ENCODE results near the gene ALG2.
A peak's percentile ranks its signal among the peaks of the same experiment; 100 is the strongest.

ALG2 gene

DNA sequence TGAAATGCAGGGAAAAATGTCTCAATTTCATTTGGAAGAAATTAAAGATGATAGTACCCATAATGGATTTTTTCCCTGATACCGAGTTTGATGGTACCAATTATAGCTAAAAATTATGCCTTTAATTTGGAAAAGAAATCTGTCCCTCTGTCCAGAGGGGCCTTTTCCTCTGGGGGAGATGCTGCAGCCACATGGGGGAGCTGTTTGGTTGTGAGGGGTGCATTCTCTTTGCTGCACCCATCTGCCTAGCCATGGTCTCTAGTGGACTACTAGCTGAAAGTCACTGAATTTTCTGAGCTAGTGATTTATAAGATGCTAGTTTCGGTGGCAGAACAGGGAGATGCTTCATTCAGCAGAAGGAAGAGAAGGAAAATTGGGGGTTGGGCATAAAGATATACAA, 10.0 kb upstream of the ALG2 start:
- DNase-seq (ENCODE audit: low read depth in 2 of 2), result peak in 1 of 2 donors; percentile 20
- TF ChIP-seq, protein P1, sequence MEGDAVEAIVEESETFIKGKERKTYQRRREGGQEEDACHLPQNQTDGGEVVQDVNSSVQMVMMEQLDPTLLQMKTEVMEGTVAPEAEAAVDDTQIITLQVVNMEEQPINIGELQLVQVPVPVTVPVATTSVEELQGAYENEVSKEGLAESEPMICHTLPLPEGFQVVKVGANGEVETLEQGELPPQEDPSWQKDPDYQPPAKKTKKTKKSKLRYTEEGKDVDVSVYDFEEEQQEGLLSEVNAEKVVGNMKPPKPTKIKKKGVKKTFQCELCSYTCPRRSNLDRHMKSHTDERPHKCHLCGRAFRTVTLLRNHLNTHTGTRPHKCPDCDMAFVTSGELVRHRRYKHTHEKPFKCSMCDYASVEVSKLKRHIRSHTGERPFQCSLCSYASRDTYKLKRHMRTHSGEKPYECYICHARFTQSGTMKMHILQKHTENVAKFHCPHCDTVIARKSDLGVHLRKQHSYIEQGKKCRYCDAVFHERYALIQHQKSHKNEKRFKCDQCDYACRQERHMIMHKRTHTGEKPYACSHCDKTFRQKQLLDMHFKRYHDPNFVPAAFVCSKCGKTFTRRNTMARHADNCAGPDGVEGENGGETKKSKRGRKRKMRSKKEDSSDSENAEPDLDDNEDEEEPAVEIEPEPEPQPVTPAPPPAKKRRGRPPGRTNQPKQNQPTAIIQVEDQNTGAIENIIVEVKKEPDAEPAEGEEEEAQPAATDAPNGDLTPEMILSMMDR (IDR thresholded peaks at IDR 0.05; ENCODE audit: low read depth, low read length), result peak; percentile 63
- H3K4me3 ChIP-seq (replicated peaks in 1 of 2; ENCODE audit: low read depth in 2 of 2, low read length in 2 of 2), result no peak overlapping the region

DNA sequence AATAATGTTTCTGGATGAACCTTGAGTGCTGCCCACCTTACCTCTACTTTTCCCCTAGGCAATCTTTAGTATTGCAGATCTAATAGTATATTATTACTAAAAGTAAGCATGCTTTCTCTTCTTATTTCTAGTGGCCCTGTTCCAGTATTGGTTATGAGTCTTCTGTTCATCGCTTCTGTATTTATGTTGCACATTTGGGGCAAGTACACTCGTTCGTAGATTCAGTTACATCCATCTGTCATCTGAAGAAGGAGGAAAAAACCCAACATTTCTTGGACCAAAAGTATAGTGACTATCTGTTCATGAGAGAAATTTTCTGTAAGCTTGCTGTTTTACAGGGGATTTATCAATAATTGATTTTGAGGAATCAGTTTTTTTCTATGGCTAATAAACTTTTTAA, 8.5 kb upstream of the ALG2 start:
- no peak overlapping the region for H3K4me3 ChIP-seq (replicated peaks in 1 of 2; ENCODE audit: low read depth in 2 of 2, low read length in 2 of 2)
- DNase-seq (ENCODE audit: low read depth in 2 of 2), result no peak
- TF ChIP-seq, protein P1 (IDR thresholded peaks at IDR 0.05; ENCODE audit: low read depth, low read length), result no peak

DNA sequence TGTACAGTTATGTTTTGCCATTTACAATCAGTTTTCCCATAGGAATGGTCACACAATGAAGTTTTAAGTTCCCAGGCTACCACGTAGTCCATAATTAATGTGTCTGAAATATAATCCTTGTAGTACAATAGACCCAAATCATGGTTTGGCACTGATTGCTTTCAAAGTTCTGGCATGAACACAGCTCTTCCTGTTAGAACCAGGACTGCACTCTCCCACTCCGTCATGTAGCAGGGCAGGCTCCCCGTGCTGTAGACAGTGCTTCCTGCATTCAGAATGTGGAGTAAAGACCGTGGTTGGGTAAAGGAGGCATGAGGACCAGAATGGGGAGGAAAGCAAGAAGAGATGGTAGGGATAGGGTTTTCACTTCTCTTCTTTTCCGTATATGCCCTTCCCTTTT, 4.3 kb upstream of the ALG2 start:
- TF ChIP-seq, protein P1 (IDR thresholded peaks at IDR 0.05; ENCODE audit: low read depth, low read length), result no peak
- DNase-seq (ENCODE audit: low read depth in 2 of 2), result peak in 1 of 2 donors; percentile 18
- H3K4me3 ChIP-seq (replicated peaks in 1 of 2; ENCODE audit: low read depth in 2 of 2, low read length in 2 of 2), result no peak overlapping the region

DNA sequence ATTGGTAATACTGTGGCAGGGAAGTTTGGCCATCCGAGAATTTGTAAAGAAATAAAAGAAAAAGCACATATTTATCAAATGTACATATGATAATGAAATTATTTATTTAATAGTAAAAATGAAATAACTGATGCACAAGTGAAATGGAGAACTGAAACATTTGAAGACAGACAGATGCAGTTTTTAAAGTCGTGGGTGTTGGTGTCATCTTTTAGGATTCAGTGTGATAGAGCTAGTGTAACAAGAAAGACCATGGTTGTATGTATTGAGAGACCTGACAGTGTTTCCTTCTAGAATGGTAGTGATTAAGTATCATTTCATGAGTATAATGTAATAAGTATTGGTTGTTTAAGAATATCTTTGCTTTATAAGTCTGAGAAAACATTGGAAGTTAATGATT, 2.7 kb upstream of the ALG2 start:
- no peak for DNase-seq (ENCODE audit: low read depth in 2 of 2)
- H3K4me3 ChIP-seq (replicated peaks in 1 of 2; ENCODE audit: low read depth in 2 of 2, low read length in 2 of 2), result no peak overlapping the region
- TF ChIP-seq, protein P1 (IDR thresholded peaks at IDR 0.05; ENCODE audit: low read depth, low read length), result no peak

DNA sequence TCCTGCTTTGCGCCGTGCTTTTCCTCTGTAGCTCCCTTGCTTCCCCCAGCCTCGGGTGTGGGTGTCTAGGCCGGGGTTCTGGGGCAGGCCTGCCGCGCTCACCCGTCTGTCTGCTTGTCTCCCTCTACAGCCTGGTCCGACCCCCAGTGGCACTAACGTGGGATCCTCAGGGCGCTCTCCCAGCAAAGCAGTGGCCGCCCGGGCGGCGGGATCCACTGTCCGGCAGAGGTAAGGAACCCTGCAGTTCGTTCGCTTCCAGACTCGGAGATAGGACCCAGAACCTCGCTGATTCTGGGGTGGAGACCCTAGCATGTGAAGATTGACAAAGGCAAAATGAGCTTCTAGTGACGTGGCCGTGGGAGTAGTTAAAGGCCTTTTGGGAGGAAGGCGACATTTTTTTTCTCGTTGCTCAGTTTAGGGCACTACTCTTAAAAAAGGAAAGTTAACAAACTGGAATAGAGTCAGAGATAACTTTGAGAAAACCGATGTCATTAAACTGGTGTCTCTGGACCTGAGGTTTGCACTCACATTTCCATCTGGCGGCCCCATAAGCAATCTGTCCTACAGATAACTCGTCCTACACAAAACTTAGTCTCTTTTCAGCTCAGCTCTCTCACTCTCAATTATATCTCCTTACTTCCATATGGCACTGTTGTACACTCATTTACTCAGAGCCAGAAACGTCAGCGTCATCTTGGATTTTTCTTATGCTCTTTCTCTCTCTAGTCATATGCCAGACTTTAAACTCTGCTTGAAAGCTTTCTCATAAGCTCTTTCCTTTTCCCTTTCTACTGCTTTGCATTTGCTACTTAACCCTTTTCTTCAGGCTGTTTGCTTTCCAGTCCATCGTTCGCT, 901 bp upstream of the ALG2 start:
- peak; percentile 11 to 33 for DNase-seq (ENCODE audit: low read depth in 2 of 2)
- peak overlapping the region; percentile 86 to 96 for H3K4me3 ChIP-seq (replicated peaks in 1 of 2; ENCODE audit: low read depth in 2 of 2, low read length in 2 of 2)
- TF ChIP-seq, protein P1 (IDR thresholded peaks at IDR 0.05; ENCODE audit: low read depth, low read length), result peak; percentile 2

DNA sequence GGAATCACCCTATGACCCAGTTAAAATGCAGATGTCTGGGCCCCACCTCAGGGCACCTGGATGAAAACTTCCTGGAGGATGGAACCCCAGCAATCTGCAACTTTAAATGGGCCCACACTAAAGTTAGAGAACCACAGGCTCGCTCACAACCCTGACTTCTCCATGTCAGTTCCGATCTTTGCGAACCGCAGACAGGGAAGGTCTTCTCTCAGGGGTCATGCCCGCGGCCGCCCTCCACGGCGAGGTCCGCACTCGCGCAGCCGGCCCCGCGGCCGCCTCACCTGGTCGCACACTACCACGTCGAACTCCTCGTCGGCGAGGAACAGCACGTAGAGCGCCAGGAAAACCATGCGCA, 499 bp downstream of the ALG2 start:
- peak overlapping the region; percentile 86 to 96 for H3K4me3 ChIP-seq (replicated peaks in 1 of 2; ENCODE audit: low read depth in 2 of 2, low read length in 2 of 2)
- TF ChIP-seq, protein P1 (IDR thresholded peaks at IDR 0.05; ENCODE audit: low read depth, low read length), result no peak
- DNase-seq (ENCODE audit: low read depth in 2 of 2), result peak in 1 of 2 donors; percentile 2
